BJ (cell line): Measurements from ENCODE around the gene DCLRE1C. TPM values are rescaled to one million over a fixed set of nuclear protein-coding genes. Genes with fewer than 3 reads are reported as not detected.
"Not testable (repeated sequence)": the region's sequence is repeated elsewhere in the genome, so short reads cannot be mapped to it uniquely, and the experiment has no call there.

ENCODE experiments used
- CTCF ChIA-PET: fragments of 350-600 bp; formaldehyde crosslinking; extraction: SDS; loops from one replicate; lab custom pipeline; 2021; ENCODE audit warnings: antibody characterized with exemption, inconsistent platforms; lab: Yijun Ruan, JAX
- POLR2A ChIA-PET: fragments of 300-600 bp; sonication (Branson Sonifier 250); formaldehyde crosslinking; extraction: SDS; loops from one replicate; lab custom pipeline; 2021; ENCODE audit warnings: antibody characterized with exemption; lab: Charles Lee
- DNase-seq: peaks from one replicate; pipeline ENCODE4 v3.0.0-alpha.2; 2011; ENCODE audit warnings: low read depth
- H3K27me3 ChIP-seq: 2 replicates; pipeline ENCODE4 v1.6.0; 2011; ENCODE audit warnings: low read length; ENCODE audit not compliant: control insufficient read depth, insufficient read depth
- H3K36me3 ChIP-seq: 2 replicates; pipeline ENCODE4 v1.5.1; 2011; ENCODE audit warnings: low read length; ENCODE audit not compliant: control insufficient read depth, insufficient read depth
- H3K4me3 ChIP-seq: 2 replicates; pipeline ENCODE4 v1.5.1; 2011; ENCODE audit warnings: low read depth, mild to moderate bottlenecking, control low read depth, low read length
- CTCF ChIP-seq: IDR thresholded peaks from 2 replicates; pipeline ENCODE4 v1.5.1; 2011; ENCODE audit warnings: low read depth, mild to moderate bottlenecking, control low read depth, inconsistent platforms, low read length, moderate library complexity; ENCODE audit not compliant: insufficient read depth
- polyA plus RNA-seq: library from polyadenylated mRNA; depleted of rRNA; stranded (reverse); fragments of >200 nt; gene quantifications from 2 replicates; pipeline ENCODE4 v1.2.3, GENCODE V29; 2011

The DCLRE1C gene
- polyA plus RNA-seq, 1 experiment: 4.1 TPM

GRCh38 chr10:14875941-14876340, 78.0 kb downstream of the DCLRE1C start:
- POLR2A ChIA-PET: no interaction called here
- CTCF ChIA-PET: interaction anchor here (0.7 to 0.8 kb wide), 2 partner anchors 10 to 160 kb away, joined by 3 read pairs; no protein-coding TSS in a partner anchor

GRCh38 chr10:14873090-14873760, 80.7 kb downstream of the DCLRE1C start:
- CTCF ChIA-PET: interaction anchor here (0.8 kb wide), 1 partner anchor 80 kb away, joined by 4 read pairs; no protein-coding TSS in a partner anchor
- no peak for TF ChIP-seq CTCF
- H3K36me3 ChIP-seq: no peaks in the 10 kb centered on the region; the same call in 1 of the 2 replicates
- POLR2A ChIA-PET: no interaction called here
- no peak overlapping the region for H3K4me3 ChIP-seq
- no peak for DNase-seq
- H3K27me3 ChIP-seq: no peaks in the 10 kb centered on the region

More at GRCh38 chr10:14875941-14876340, 78.0 kb downstream of the DCLRE1C start:
- DNase-seq: no peak
- no peaks in the 10 kb centered on the region for H3K27me3 ChIP-seq
- no peak for TF ChIP-seq CTCF
- H3K36me3 ChIP-seq: no peaks in the 10 kb centered on the region
- H3K4me3 ChIP-seq: no peak overlapping the region

- CTCF ChIA-PET, POLR2A ChIA-PET, H3K36me3 ChIP-seq, H3K27me3 ChIP-seq, H3K4me3 ChIP-seq, DNase-seq: not testable (repeated sequence)
Measured at GRCh38 chr10:14864871-14865270, 89.0 kb downstream of the DCLRE1C start.

GRCh38 chr10:14864466-14864865, 89.4 kb downstream of the DCLRE1C start:
- H3K36me3 ChIP-seq, H3K27me3 ChIP-seq, H3K4me3 ChIP-seq, DNase-seq, POLR2A ChIA-PET, CTCF ChIA-PET: not testable (repeated sequence)

GRCh38 chr10:14860791-14861190, 93.1 kb downstream of the DCLRE1C start:
- Histone ChIP-seq H3K27me3 (no peaks in the 10 kb centered on the region), H3K4me3 (no peak overlapping the region), H3K36me3 (peaks cover 3% of the 10 kb centered on the region; the same call in 1 of the 2 replicates)
- TF ChIP-seq CTCF: no peak
- CTCF ChIA-PET: no interaction called here
- no peak for DNase-seq
- POLR2A ChIA-PET: no interaction called here

GRCh38 chr10:14859775-14860174, 94.1 kb downstream of the DCLRE1C start:
- H3K36me3 ChIP-seq: peaks cover 3% of the 10 kb centered on the region; the same call in 1 of the 2 replicates
- ChIA-PET CTCF (no interaction called here), POLR2A (no interaction called here)
- H3K4me3 ChIP-seq: no peak overlapping the region
- no peak for TF ChIP-seq CTCF
- no peaks in the 10 kb centered on the region for H3K27me3 ChIP-seq
- no peak for DNase-seq
